Lung microvascular endothelial cell (primary cell): ENCODE measurements around the gene TSPAN10. TPM values are rescaled to one million over a fixed set of nuclear protein-coding genes. Genes with fewer than 3 reads are reported as not detected.

Experiments
- DNase-seq, 2 donors: peaks; one replicate each; pipeline versions ENCODE4 v3.0.0 to v3.0.0-alpha.2; 2010; ENCODE audit warnings: low read depth in 2 of 2
- total RNA-seq: library from RNA; depleted of rRNA; stranded (reverse); fragments of >200 nt; gene quantifications from 2 replicates; pipeline ENCODE4 v1.2.1, GENCODE V29; 2014

Gene TSPAN10
- total RNA-seq, 1 donor from 2014 or later, result 0.99 TPM

DNA sequence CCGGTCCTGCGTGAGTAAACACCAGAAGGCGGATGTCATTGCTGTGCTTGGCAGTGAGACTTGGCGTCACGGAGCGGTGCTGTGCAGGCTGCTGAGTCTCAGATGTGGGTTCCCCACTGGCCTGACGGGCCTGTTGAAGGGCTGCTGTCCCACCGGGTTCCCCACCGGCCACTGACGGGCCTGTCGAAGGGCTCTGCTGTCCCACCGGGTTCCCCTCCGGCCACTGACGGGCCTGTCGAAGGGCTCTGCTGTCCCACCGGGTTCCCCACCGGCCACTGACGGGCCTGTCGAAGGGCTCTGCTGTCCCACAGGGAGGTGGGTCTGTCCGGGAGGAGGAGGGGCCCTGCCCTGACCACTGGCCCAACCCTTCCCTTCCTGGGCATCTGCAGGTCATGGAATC, 49.6 kb downstream of the TSPAN10 start:
- DNase-seq, result no peak

DNA sequence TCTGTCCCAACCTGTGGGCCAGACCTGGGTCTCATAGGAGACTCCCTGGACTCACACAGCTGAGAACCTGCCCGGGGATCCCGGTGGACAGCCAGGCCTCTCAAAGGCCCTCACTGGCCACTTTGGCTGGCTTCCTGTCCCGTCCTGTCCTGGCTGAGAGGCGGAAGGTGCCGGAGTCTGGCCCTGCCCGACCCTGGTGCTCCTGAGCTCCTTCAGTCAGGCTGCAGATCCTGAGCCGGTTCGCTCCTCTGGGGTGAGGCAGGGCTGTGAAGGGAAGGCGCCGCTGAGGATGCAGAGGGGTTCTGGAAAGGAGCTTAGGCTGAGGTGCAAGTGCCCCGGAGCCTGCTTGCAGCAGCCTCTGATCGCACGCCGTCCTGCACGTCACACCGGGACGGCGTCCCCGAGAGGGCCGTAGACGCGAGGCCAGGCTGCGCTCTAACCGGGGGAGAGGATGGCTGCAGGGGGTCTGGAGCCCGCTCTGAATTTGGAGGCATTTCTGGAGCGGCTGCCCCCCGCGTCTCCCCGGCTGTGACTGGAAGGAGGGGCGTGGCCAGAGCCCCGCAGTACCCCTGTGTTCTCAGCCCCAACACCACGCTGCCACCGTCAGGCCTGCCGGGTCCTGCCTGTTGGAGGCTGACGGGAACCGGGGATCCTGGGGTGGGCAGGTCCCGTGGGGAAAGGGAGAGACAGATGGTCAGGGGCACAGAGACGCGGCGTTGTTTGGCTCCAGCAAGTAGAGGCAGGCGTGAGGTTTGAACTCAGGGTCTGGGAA, 51.0 kb downstream of the TSPAN10 start:
- no peak for DNase-seq

DNA sequence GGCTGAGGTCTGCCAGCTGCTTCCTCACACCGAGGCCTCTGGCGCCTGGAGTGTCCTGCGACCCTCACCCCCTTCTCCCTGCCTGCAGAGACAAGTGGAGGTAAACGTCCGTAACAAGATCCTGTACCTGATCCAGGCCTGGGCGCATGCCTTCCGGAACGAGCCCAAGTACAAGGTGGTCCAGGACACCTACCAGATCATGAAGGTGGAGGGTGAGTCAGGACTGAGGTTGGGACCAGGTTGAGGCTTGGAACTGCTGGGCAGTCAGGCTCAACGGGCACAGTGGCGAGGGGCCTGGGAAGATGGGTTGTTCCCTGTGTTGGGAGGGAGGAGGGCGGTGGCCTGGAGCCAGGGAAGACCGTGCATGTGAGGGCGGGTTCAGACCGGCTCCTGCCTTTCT, 51.6 kb downstream of the TSPAN10 start:
- no peak for DNase-seq

DNA sequence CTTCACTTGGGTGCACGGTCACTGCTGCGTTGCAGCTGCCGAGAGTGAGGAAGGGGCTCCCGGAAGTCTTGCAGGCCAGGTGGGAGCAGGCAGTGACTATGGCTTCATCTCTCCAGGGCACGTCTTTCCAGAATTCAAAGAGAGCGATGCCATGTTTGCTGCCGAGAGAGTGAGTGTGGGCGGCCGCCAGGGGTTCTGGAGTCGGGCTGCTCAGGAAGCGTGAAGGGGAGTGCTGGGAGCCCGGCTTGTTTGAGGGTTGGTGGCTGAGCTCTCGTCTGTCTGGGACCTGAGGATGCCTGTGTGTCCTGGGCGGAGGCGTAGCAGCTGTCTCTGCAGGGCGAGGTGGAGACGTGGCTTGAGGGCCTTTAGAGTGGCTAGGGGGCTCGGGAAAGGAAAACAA, 53.1 kb downstream of the TSPAN10 start:
- DNase-seq, result no peak

DNA sequence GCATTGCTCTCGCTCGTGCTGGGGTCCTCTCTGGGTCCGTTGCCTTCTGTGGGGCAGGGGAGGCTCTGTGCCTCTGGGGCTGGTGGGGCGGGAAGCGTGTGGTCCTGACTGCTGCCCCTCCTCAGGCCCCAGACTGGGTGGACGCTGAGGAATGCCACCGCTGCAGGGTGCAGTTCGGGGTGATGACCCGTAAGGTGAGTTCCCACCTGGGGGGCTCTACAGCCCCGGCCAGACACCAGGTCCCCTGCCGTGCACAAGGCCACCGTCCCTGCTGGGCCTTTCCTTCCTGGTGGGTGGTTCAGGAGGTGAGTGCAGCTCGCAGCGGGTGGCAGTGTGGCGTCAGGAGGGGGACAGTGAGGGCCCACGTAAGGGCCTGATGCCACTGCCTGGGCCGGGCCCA, 53.6 kb downstream of the TSPAN10 start:
- no peak for DNase-seq

GRCh38 chr17:81691196-81691595, 54.2 kb downstream of the TSPAN10 start:
- DNase-seq, result no peak

- DNase-seq, result no peak
Observed at GRCh38 chr17:81691608-81692007, 54.6 kb downstream of the TSPAN10 start.

DNA sequence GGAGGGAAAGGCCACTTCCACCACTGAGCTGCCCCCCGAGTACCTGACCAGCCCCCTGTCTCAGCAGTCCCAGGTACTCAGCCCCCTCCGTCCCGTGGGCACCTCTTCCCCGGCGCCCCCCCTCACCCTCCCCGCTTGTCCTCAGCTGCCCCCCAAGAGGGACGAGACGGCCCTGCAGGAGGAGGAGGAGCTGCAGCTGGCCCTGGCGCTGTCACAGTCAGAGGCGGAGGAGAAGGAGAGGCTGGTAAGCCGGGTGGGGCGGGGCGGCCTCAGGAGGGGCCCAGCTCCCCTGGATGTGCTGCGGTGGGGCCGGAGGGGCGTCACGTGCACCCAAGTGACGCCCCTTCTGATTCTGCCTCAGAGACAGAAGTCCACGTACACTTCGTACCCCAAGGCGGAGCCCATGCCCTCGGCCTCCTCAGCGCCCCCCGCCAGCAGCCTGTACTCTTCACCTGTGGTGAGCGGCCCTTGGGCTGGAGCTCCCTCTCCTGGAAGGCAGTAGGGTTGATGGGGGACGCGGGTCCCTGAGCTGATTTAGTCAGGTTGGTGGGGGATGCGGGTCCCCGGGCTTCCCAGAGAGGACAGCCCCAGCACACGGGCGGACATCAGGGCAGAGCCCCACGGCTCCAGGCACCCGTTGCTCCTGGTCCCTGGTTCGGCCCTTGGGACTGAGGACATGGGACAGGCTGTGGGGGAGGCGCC, 56.7 kb downstream of the TSPAN10 start:
- DNase-seq, result no peak

DNA sequence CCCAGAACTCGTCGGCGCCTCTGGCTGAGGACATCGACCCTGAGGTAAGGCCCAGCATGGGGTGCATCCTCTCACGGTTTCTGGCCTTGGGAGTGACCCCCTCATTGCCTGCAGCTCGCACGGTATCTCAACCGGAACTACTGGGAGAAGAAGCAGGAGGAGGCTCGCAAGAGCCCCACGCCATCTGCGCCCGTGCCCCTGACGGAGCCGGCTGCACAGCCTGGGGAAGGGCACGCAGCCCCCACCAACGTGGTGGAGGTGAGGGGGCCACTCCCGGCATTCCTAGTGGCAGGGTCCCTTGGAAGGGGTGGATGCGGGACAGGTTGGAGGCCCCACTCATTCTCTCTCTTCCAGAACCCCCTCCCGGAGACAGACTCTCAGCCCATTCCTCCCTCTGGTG, 57.8 kb downstream of the TSPAN10 start:
- no peak for DNase-seq

- DNase-seq, result no peak
Observed at GRCh38 chr17:81695211-81695610, 58.2 kb downstream of the TSPAN10 start.

GRCh38 chr17:81695801-81696200, 58.8 kb downstream of the TSPAN10 start:
- no peak for DNase-seq

GRCh38 chr17:81696218-81696941, 59.4 kb downstream of the TSPAN10 start:
- no peak for DNase-seq

- DNase-seq, result no peak
Observed at GRCh38 chr17:81697261-81698044, 60.5 kb downstream of the TSPAN10 start.

Other genes starting within 250 kb of the TSPAN10 start
- 2.6 TPM in 2 replicates for gene BAHCC1, start 241.7 kb upstream of the TSPAN10 start, total RNA-seq
- gene ACTG1, start 124.4 kb upstream of the TSPAN10 start, total RNA-seq, result 3,444 and 5,949 TPM in 2 replicates
- 0.20 and 0.44 TPM in 2 replicates for gene FSCN2, start 108.8 kb upstream of the TSPAN10 start, total RNA-seq
- gene FAAP100, start 84.8 kb upstream of the TSPAN10 start, total RNA-seq, result 10.0 and 13.9 TPM in 2 replicates
- 51.2 and 61.5 TPM in 2 replicates for gene NPLOC4, start 84 bp upstream of the TSPAN10 start, total RNA-seq
- gene PDE6G, start 19.3 kb downstream of the TSPAN10 start, total RNA-seq, result 1.1 and 4.8 TPM in 2 replicates
- 21.4 and 30.4 TPM in 2 replicates for gene OXLD1, start 29.4 kb downstream of the TSPAN10 start, total RNA-seq
- gene CCDC137, start 29.5 kb downstream of the TSPAN10 start, total RNA-seq, result 5.7 and 6.9 TPM in 2 replicates
- gene ARL16, start 46.6 kb downstream of the TSPAN10 start, total RNA-seq, result 28.6 and 29.4 TPM in 2 replicates
- gene HGS, start 46.8 kb downstream of the TSPAN10 start, total RNA-seq, result 43.2 and 45.2 TPM in 2 replicates
- gene MRPL12, start 66.2 kb downstream of the TSPAN10 start, total RNA-seq, result 7.8 and 8.7 TPM in 2 replicates
- 6.7 and 11.8 TPM in 2 replicates for gene SLC25A10, start 75.1 kb downstream of the TSPAN10 start, total RNA-seq
- not detected in 2 replicates for gene GCGR, start 167.0 kb downstream of the TSPAN10 start, total RNA-seq
- 93.7 and 178 TPM in 2 replicates for gene MCRIP1, start 196.1 kb downstream of the TSPAN10 start, total RNA-seq
- gene PPP1R27, start 197.9 kb downstream of the TSPAN10 start, total RNA-seq, result not detected in 2 replicates
- gene P4HB, start 223.3 kb downstream of the TSPAN10 start, total RNA-seq, result 504 and 688 TPM in 2 replicates
- gene ARHGDIA, start 234.1 kb downstream of the TSPAN10 start, total RNA-seq, result 91.7 and 92.9 TPM in 2 replicates